Type B pancreatic cell (in vitro differentiated cells): ENCODE results near the gene TMIGD2. TPM values are rescaled to one million over a fixed set of nuclear protein-coding genes. Genes with fewer than 3 reads are reported as not detected.

Experiments
- DNase-seq: peaks from one replicate; pipeline ENCODE4 v3.0.0; 2021; ENCODE audit warnings: mixed read lengths; ENCODE audit not compliant: unreplicated experiment; ENCODE audit errors: extremely low spot score
- H3K27ac Mint-ChIP-seq: 2 replicates; pipeline ENCODE4 v1.8.0; 2021; ENCODE audit warnings: mild to moderate bottlenecking, mixed read lengths
- H3K27me3 Mint-ChIP-seq: 2 replicates; pipeline ENCODE4 v1.8.0; 2021; ENCODE audit warnings: mixed read lengths
- H3K36me3 Mint-ChIP-seq: 2 replicates; pipeline ENCODE4 v1.8.0; 2021; ENCODE audit warnings: mixed read lengths
- H3K4me1 Mint-ChIP-seq: one replicate; pipeline ENCODE4 v1.8.0; 2021; ENCODE audit warnings: mixed read lengths; ENCODE audit not compliant: unreplicated experiment
- H3K4me3 Mint-ChIP-seq: 2 replicates; pipeline ENCODE4 v1.8.0; 2021; ENCODE audit warnings: mild to moderate bottlenecking, mixed read lengths
- H3K9me3 Mint-ChIP-seq: 2 replicates; pipeline ENCODE4 v1.8.0; 2021; ENCODE audit warnings: mixed read lengths
- total RNA-seq: library from RNA; stranded (reverse); gene quantifications from 2 replicates; pipeline ENCODE4 v1.2.1, GENCODE V29; 2021; ENCODE audit warnings: low replicate concordance
- TF ChIP-seq, protein P1 (sequence below): fragments of 200-600 bp; sonication (generic); conservative IDR thresholded peaks from 2 replicates; pipeline ENCODE4 v1.5.0; 2021; ENCODE audit warnings: antibody characterized with exemption, mild to moderate bottlenecking

TMIGD2 gene
- total RNA-seq, 1 donor from 2014 or later = not detected

DNA sequence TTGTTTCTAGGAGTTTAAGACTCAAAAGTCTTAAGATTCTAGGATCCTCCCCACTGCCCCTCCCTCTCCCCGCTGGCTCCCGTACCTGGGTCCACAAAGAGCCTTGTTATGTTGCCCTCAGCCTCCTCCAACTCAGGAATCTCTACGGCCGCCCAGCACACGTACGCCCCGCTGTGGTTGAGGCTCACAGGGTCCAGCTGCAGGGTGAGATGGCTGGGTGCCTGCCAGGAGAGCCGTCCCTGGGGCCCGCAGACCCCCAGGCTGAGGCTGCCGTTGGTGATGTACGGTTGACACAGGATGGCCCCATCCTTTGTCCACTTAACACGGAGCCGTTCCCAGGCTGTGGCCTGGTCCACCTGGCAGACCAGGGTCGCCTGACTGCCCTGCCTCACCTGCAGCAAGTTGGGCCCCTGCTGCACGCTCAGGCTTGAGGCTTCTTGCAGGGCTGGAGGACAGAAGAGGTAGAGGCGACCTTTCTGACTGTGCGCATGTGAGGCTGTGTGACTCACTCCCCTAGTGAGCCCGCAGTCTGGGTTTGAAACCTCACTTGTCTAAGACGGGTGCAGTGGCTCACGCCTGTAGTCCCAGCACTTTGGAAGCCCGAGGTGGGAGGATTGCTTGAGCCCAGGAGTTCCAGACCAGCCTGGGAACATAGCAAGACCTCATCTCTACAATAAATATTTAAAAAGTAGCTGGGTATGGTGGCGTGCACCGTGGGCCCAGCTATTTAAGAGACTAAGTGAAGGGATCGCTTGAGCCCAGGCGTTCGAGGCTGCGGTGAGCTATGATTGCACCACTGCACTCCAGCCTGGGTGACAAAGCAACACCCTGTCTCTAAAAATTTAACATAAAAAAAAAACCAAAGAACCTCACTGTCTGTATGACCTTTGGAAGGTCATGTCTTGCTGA, 4.0 kb downstream of the TMIGD2 start:
- DNase-seq = no peak
- Mint-ChIP-seq H3K4me1 (peaks cover 6% of the 10 kb centered on the region), H3K27ac (no peak overlapping the region), H3K4me3 (no peak overlapping the region), H3K9me3 (no peaks in the 10 kb centered on the region), H3K27me3 (no peaks in the 10 kb centered on the region), H3K36me3 (no peaks in the 10 kb centered on the region)
- TF ChIP-seq, protein P1, sequence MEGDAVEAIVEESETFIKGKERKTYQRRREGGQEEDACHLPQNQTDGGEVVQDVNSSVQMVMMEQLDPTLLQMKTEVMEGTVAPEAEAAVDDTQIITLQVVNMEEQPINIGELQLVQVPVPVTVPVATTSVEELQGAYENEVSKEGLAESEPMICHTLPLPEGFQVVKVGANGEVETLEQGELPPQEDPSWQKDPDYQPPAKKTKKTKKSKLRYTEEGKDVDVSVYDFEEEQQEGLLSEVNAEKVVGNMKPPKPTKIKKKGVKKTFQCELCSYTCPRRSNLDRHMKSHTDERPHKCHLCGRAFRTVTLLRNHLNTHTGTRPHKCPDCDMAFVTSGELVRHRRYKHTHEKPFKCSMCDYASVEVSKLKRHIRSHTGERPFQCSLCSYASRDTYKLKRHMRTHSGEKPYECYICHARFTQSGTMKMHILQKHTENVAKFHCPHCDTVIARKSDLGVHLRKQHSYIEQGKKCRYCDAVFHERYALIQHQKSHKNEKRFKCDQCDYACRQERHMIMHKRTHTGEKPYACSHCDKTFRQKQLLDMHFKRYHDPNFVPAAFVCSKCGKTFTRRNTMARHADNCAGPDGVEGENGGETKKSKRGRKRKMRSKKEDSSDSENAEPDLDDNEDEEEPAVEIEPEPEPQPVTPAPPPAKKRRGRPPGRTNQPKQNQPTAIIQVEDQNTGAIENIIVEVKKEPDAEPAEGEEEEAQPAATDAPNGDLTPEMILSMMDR = no peak

DNA sequence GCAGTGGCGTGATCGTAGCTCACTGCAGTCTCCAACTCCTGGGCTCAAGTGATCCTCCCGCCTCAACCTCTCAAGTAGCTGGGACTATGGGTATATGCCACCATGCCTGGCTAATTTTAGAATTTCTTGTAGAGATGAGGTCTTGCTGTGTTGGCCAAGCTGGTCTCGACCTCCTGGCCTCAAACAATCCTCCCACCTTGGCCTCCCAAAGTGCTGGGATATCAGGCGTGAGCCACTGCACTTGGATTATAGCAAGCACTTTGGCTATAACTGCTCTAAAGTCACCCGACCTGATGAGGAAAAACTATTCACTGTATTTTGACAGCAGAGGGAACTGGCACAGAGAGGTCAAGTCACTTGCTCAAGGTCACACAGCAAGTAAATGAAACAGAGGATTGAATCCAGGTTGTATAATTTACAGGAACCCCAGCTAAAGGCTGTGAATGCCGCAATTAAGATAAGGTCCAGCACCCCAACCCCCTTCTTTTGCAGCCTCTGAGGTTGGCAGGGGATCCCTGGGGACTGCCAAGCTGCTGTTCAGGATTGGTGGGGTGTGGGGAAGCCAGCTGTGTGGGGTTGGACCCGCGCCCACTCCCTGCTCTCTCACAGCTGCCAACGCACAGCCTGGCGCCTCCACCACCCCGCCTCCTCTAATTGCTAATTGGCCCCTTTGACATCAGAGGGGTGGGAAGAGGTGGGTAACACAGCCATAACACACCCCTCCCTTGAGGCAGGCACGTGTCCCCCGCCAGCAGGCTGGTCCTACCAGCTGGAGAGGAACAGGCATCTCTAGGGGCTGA, 6.0 kb downstream of the TMIGD2 start:
- TF ChIP-seq, protein P1 = no peak
- Mint-ChIP-seq H3K27me3 (no peaks in the 10 kb centered on the region), H3K36me3 (no peaks in the 10 kb centered on the region), H3K27ac (no peak overlapping the region), H3K4me3 (no peak overlapping the region), H3K4me1 (peaks cover under 1% of the 10 kb centered on the region), H3K9me3 (no peaks in the 10 kb centered on the region)
- DNase-seq = no peak

DNA sequence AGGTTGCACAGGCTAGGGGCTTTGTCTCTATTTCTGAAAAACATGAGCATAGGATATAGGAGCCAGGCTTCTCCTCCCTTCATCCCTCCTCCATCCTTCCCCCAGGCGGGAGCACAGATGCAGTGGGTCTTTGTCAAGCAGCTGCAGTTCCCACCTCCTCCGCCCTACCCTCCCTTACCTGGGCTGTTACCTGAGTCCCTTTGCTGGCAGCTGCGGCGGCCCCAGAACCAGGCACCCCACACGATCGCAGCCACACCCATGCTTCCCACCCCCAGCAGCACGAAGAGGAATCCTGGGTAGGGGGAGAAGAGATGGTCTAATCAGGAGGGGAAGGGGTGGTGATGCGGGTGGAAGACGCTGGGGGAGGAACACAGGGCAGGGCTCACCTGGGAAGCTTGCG, 7.8 kb downstream of the TMIGD2 start:
- no peak for DNase-seq
- peaks cover 4% of the 10 kb centered on the region for H3K4me1 Mint-ChIP-seq
- TF ChIP-seq, protein P1 = no peak
- H3K27ac Mint-ChIP-seq = no peak overlapping the region
- H3K36me3 Mint-ChIP-seq = no peaks in the 10 kb centered on the region
- no peaks in the 10 kb centered on the region for H3K27me3 Mint-ChIP-seq
- H3K9me3 Mint-ChIP-seq = no peaks in the 10 kb centered on the region
- no peak overlapping the region for H3K4me3 Mint-ChIP-seq

DNA sequence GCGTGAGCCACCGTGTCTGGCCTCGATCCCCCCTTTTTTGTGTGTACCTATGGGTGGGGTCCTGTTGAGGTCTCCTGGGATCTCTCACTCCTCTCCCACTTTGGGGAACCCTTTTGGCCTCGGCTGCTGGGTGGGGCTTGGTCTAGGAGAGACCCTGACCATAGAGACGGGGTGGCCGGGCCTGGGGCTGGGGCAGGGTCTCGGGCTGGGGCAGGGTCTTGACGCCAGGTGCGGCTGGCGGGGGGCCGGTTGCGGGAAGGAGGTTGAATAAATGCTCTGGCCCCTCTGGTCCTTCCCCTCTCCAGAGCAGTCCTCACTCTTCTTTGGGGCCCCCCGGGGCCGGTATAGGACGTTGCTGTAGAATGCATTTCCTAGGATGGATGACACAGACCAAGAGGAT, 9.7 kb downstream of the TMIGD2 start:
- Mint-ChIP-seq H3K4me1 (peaks cover 4% of the 10 kb centered on the region), H3K9me3 (no peaks in the 10 kb centered on the region), H3K36me3 (no peaks in the 10 kb centered on the region), H3K4me3 (no peak overlapping the region), H3K27me3 (no peaks in the 10 kb centered on the region), H3K27ac (no peak overlapping the region)
- TF ChIP-seq, protein P1 = no peak
- DNase-seq = no peak

DNA sequence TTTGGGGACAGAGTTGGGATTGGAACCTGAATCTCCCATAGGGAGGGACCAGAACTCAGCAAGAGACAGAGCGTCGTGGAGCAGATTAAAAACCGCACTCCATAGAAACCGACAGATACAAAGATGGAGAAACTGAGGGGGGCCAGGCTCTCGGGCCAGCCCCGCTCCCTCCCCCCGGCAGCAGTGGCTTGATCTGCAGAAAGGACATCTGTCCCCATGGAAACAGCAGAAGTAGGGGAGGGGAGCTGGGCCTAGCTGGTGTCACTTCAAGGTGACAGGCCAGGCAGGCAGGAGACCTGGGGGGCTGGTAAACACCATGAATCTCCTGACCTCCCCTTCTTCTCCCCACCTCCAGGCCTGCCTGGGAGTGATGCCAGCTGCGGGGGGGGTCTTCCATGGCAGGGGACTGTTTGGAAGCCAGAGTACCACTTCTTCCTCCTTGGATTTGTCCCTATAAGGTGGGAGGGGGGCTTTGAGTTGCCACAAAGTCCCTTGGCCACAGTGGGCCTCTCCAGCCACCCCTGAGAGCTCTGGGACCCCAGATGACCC, 10.9 kb downstream of the TMIGD2 start:
- Mint-ChIP-seq H3K27ac (no peak overlapping the region), H3K9me3 (no peaks in the 10 kb centered on the region), H3K4me1 (peaks cover 4% of the 10 kb centered on the region), H3K27me3 (peaks cover 2% of the 10 kb centered on the region), H3K4me3 (no peak overlapping the region), H3K36me3 (no peaks in the 10 kb centered on the region)
- TF ChIP-seq, protein P1 = no peak
- no peak for DNase-seq
